GM19395 (cell line): Measurements from ENCODE around the gene SPEF1.

Experiments
- ATAC-seq: cut with Tn5 transposase; IDR thresholded peaks from one replicate; pipeline ENCODE4 v1.9.1; 2021; ENCODE audit warnings: mild to moderate bottlenecking, moderate library complexity; ENCODE audit not compliant: unreplicated experiment

SPEF1 gene

GRCh38 chr20:3733119-3733995 lies 47.9 kb downstream of the SPEF1 start:
- ATAC-seq = no peak

GRCh38 chr20:3732327-3733118 lies 48.7 kb downstream of the SPEF1 start, which contains the start of gene HSPA12B:
HSPA12B (plus strand) TSS chr20:3732685; CDS start chr20:3738675, 5,990 bp downstream.
- ATAC-seq = no peak

DNA sequence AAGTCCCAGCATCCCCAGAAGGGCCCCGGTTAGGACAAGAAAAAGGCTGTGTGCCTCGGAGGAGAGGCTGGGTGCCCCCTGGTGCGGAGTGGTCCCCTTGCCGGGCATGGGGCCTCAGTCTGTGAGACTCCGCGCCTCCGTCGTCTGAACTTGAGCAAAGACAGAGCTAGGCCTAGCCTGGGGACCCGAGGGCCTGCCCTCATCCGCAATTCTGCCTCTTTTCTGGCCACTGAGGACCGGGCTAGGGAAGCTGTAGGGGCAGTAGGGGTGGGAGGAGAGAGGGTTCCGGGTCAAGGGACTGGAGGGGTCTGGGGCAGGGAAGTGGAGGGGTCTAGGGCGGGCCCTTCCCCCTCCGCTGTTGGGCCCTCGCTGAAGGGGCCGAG lies 49.3 kb downstream of the SPEF1 start:
- ATAC-seq = no peak

- no peak for ATAC-seq
These were observed 50.2 kb downstream of the SPEF1 start for GRCh38 chr20:3730803-3731672.

- ATAC-seq = no peak
These were observed 51.3 kb downstream of the SPEF1 start for GRCh38 chr20:3729811-3730540.

DNA sequence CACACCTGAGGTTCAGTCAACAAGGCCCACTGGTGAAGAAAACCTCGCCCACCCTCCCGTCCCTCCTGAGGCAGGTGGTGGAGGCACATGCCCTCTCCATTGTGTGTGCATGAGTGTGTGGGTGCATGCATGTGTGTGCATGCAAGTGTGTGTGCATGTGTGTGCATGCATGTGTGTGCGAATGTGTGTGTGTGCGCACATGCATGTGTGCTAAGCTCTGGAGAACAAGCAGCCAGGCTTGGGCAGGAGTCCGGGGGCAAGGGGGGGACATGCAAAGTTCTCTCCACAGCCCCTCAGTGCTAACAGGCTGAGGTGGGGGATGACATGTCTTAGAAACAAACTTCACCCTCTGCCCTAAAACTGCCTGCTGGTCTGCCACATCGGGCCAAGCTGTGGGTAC lies 51.9 kb downstream of the SPEF1 start:
- ATAC-seq = no peak

DNA sequence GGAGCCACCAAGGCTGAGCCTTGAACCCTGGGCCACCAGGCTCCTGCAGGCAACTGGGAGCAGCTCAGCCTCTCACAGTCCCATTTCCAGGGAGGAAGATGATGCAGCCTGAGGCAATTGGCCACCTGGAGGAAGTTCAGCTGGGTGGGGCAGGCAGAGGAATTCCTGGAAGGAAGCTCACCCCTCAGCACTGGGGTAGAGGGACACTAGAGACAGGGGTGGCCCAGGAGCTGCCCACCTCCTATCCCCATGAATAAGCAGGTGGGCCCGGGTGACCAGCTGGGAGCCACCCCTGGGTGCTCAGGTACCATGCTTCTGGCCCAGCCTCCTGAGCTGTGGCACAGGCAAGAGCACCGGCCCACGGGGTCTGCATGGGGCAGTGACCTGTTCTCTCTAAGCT lies 52.4 kb downstream of the SPEF1 start:
- ATAC-seq = no peak

DNA sequence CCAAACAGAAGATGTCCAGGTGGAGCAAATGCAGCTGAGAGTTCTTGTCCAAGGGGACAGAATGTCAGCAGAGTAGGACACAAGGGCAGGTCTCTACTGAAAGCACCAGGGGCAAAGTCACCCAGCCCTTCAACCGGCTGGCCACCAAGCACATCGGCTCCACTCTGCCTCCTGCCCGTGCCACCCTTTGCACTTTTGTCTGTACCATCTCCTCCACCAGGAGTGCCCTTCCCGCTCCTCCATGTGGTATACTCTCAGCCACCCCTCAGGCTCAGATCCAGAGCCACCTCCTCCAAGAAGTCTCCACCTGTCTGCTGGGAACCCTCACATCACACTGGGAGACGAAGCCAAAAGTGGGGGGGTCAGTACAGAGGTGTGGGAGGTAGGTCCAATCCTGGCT lies 52.9 kb downstream of the SPEF1 start:
- no peak for ATAC-seq
